ENCODE results near the gene FLNC.

The FLNC gene

DNA sequence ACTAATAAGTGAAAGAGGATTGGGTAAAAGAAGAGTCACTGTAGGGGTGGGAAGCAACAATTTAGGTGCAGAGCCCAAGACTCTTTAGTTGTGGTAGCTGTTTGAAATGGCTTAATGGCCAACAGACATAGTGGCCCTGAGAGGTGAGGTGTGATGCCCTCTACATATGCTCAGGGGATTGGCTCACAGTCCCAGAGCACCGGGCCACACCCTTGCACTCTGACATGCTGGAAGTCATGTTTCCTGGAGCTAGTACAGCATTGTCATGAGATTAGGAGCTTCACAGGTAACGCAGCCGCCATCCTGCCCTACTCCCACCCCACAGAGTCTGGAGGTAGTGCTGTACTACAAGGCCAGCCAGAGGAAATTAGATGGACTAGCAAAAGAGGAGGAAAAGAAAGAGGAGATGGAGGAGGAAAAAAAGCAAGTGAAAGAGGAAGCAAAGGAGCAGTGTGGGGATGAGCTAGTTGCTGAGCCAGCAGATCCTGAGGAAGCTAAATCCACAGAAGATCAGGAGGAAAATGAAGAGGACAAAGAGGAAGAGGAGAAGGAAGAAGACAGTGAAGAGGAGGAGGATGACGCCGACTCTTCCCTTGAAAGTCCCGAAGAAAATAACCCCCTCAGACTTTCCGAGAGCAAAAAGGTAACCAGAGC is 14.8 kb upstream of the FLNC start:
- CTCF ChIA-PET, result interaction anchor here (1.5 to 1.6 kb wide), 2 partner anchors 8 to 53 kb away, joined by 3 read pairs; no protein-coding TSS in a partner anchor
- POLR2A ChIA-PET, result no interaction called here

DNA sequence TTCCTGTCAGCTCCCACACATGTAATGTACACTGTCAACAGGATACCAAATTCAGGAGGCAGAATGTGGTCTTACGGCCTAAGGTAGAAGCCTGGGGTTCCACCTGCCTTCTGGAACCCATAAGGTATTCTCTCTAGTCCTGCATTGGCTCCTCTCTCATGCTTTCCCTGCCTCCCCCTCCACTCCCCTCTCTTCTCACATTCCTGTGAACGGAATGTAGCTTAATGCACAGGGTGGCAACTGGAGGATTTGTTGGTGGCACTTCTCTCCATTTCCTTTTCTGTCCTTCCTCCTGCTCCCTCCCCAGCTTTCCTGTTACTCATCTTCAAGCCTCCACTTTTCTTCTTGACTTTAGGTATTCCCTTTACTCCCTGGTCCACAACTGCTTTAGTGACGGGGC is 11.5 kb upstream of the FLNC start:
- TF ChIP-seq, protein P1, sequence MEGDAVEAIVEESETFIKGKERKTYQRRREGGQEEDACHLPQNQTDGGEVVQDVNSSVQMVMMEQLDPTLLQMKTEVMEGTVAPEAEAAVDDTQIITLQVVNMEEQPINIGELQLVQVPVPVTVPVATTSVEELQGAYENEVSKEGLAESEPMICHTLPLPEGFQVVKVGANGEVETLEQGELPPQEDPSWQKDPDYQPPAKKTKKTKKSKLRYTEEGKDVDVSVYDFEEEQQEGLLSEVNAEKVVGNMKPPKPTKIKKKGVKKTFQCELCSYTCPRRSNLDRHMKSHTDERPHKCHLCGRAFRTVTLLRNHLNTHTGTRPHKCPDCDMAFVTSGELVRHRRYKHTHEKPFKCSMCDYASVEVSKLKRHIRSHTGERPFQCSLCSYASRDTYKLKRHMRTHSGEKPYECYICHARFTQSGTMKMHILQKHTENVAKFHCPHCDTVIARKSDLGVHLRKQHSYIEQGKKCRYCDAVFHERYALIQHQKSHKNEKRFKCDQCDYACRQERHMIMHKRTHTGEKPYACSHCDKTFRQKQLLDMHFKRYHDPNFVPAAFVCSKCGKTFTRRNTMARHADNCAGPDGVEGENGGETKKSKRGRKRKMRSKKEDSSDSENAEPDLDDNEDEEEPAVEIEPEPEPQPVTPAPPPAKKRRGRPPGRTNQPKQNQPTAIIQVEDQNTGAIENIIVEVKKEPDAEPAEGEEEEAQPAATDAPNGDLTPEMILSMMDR (IDR thresholded peaks at IDR 0.05; ENCODE audit: control extremely low read depth, extremely low read depth, low read depth, missing control alignments), result no peak
- DNase-seq (ENCODE audit: extremely low spot score), result no peak
- POLR2A ChIA-PET, result no interaction called here
- CTCF ChIA-PET, result interaction anchor here (1.0 to 1.4 kb wide), 7 partner anchors 9 to 65 kb away, joined by 3 to 4 read pairs (median 3); no protein-coding TSS in a partner anchor

More for the DNA sequence above, 14.8 kb upstream of the FLNC start:
- TF ChIP-seq, protein P1 (IDR thresholded peaks at IDR 0.05; ENCODE audit: control extremely low read depth, extremely low read depth, low read depth, missing control alignments), result no peak
- DNase-seq (ENCODE audit: extremely low spot score), result no peak

DNA sequence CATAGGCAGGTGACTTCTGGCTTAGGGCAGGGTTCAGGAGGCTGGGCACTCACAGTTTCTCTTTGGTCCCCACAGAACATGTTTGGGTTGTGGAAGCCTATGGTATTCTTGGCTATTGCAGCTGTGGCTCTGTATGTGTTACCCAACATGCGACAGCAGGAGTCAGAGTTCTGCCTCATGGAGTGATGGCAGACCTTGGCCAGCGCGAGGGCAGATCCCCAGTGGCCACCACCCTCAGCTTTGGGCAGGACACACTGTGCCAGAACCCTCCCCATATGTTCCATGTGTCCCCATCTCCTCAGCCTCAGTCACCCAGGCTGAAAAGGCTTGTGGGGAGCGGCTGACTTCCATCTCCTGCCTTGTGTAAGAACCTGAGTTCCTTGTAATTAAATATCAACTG is 8.5 kb upstream of the FLNC start:
- POLR2A ChIA-PET, result no interaction called here
- TF ChIP-seq, protein P1 (IDR thresholded peaks at IDR 0.05; ENCODE audit: control extremely low read depth, extremely low read depth, low read depth, missing control alignments), result no peak
- no peak for DNase-seq (ENCODE audit: extremely low spot score)
- CTCF ChIA-PET, result interaction anchor here (1.0 to 2.6 kb wide), 2 partner anchors 10 to 15 kb away, joined by 4 to 7 read pairs; no protein-coding TSS in a partner anchor

DNA sequence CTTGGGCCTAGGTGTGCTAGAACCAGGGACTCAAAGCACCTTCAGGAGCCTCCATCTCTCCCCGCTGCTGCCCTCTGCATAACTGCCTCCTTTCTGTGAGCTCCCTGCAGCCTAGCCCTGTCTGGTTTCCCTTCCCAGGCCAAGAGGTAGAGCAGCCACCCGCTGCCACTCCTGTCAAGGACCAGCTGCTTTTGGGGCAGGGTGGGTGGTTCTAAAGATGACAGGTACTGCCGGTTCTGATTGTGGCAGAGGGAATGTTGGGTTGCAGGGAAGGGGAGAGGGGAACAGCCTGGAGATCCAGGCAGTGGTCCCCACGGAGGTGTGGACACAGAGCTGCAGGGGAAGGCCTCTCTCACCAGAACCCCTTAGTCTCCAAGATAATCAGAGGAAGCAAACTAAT is 3.7 kb upstream of the FLNC start:
- CTCF ChIA-PET, result interaction anchor here (4.4 kb wide), 1 partner anchor 16 kb away, joined by 18 read pairs; no protein-coding TSS in a partner anchor
- TF ChIP-seq, protein P1 (IDR thresholded peaks at IDR 0.05; ENCODE audit: control extremely low read depth, extremely low read depth, low read depth, missing control alignments), result no peak
- DNase-seq (ENCODE audit: extremely low spot score), result no peak
- POLR2A ChIA-PET, result no interaction called here

DNA sequence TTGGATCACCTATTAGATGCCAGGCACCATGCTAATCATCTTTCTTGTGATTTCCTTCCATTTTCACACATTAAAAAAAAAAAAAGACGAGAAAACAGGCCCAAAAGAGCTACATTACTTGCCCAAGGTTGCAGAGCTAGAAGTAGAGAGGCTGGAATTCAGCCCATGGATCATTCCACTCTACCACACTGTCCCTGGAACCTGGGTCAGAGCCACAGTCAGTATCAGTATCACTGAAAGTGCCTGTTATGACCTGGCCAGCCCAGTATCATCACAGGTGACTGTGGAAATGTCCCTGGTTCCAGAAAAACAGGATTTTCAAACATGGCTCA is 3.3 kb upstream of the FLNC start:
- DNase-seq (ENCODE audit: extremely low spot score), result no peak
- TF ChIP-seq, protein P1 (IDR thresholded peaks at IDR 0.05; ENCODE audit: control extremely low read depth, extremely low read depth, low read depth, missing control alignments), result no peak
- ChIA-PET POLR2A (no interaction called here), CTCF (interaction anchor here (0.9 to 4.4 kb wide), 2 partner anchors 15 to 400 kb away, joined by 3 to 18 read pairs; no protein-coding TSS in a partner anchor)

DNA sequence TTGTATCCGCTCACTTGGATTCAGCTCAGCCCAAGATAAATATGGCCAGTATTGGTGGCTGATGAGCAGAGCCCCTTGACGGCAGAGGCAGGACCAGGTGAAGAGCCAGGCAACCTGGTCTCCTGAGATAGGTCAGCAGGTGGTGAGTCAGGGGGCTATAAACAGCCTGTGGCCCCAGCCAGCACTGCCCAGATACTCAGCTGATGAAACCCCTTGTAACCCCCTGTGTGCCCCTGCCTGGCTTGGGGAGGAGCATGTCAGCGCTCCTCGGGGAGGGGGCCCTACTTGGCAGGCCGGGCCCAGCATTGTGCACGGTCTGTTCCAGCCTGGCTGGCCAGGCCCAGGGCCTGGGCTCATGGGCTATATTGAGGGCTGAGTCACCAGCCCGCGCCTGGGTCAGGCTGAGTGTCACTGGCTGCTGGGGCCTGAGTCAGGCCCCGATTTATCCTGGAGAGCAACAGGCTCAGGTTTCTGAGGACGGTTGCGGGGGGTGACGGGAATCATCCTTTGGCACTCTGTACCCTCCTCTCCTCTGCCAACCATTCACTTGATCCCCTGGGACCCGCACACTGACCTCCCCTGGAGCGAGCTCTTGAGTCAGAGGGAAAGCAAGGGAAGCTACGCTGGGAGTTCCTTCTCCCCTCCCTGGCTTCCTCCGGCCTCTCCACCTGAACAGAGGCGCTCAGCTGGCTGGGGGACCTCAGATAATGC is 2.8 kb upstream of the FLNC start:
- ChIA-PET POLR2A (no interaction called here), CTCF (interaction anchor here (0.7 to 4.4 kb wide), 5 partner anchors 9 to 400 kb away, joined by 3 to 18 read pairs (median 4); no protein-coding TSS in a partner anchor)
- TF ChIP-seq, protein P1 (IDR thresholded peaks at IDR 0.05; ENCODE audit: control extremely low read depth, extremely low read depth, low read depth, missing control alignments), result no peak
- no peak for DNase-seq (ENCODE audit: extremely low spot score)

Measured in GM10248 (cell line).